Liver (tissue), 9 donors: Measurements from ENCODE around the gene RAMAC. TPM values are rescaled to one million over a fixed set of nuclear protein-coding genes. Genes with fewer than 3 reads are reported as not detected.

ENCODE experiments used
- DNase-seq: peaks from one replicate; pipeline ENCODE4 v3.0.0-alpha.2; 2017; ENCODE audit warnings: low spot score
- H3K27ac ChIP-seq, 2 donors: one replicate each; pipeline ENCODE4 v1.7.0; 2013; ENCODE audit warnings: inconsistent platforms in 2 of 2, low read length in 2 of 2, control low read depth in 1 of 2, low read depth in 1 of 2, mild to moderate bottlenecking in 1 of 2
- H3K27me3 ChIP-seq, 4 donors: one replicate each; pipeline versions ENCODE4 v1.6.1 to v1.7.0; 2013; ENCODE audit warnings: low read length in 3 of 4, inconsistent platforms in 1 of 4, mild to moderate bottlenecking in 1 of 4, moderate library complexity in 1 of 4; ENCODE audit not compliant: control insufficient read depth in 4 of 4, insufficient read depth in 4 of 4
- H3K36me3 ChIP-seq, 4 donors: one replicate each; pipeline versions ENCODE4 v1.6.1 to v1.7.0; 2013; ENCODE audit warnings: low read length in 3 of 4, mild to moderate bottlenecking in 3 of 4, low read depth in 1 of 4, moderate library complexity in 1 of 4; ENCODE audit not compliant: control insufficient read depth in 4 of 4, insufficient read depth in 3 of 4
- H3K4me1 ChIP-seq, 4 donors: one replicate each; pipeline versions ENCODE4 v1.6.1 to v1.7.0; 2013; ENCODE audit warnings: low read length in 3 of 4, mild to moderate bottlenecking in 3 of 4, moderate library complexity in 1 of 4; ENCODE audit not compliant: control insufficient read depth in 4 of 4, insufficient read depth in 4 of 4
- H3K4me3 ChIP-seq, 3 donors: one replicate each; pipeline versions ENCODE4 v1.6.1 to v1.7.0; 2013; ENCODE audit warnings: low read length in 3 of 3, control low read depth in 1 of 3, low read depth in 1 of 3, mild to moderate bottlenecking in 1 of 3
- H3K9ac ChIP-seq, 2 donors: one replicate each; pipeline ENCODE4 v1.7.0; 2013; ENCODE audit warnings: low read length in 2 of 2, mild to moderate bottlenecking in 2 of 2, moderate library complexity in 2 of 2, control low read depth in 1 of 2, low read depth in 1 of 2
- H3K9me3 ChIP-seq, 4 donors: one replicate each; pipeline versions ENCODE4 v1.6.1 to v1.7.0; 2013; ENCODE audit warnings: low read length in 3 of 4; ENCODE audit not compliant: control insufficient read depth in 4 of 4
- CTCF ChIP-seq: fragments of 150-350 bp; IDR thresholded peaks from 2 replicates; pipeline ENCODE4 v1.5.1; 2017; ENCODE audit warnings: improper control_type of control experiment, low read depth, low read length; ENCODE audit not compliant: missing input control
- EGR1 ChIP-seq, 2 donors: IDR thresholded peaks; 2 replicates each; pipeline ENCODE4 v1.6.1; 2016 to 2018; ENCODE audit warnings: antibody characterized with exemption in 2 of 2, low read depth in 2 of 2
- FOXA1 ChIP-seq: IDR thresholded peaks from 2 replicates; pipeline ENCODE4 v1.6.1; 2016; ENCODE audit warnings: antibody characterized with exemption
- FOXA2 ChIP-seq: IDR thresholded peaks from 2 replicates; pipeline ENCODE4 v1.6.1; 2016; ENCODE audit warnings: antibody characterized with exemption
- GABPA ChIP-seq, 2 donors: IDR thresholded peaks in 1 of 2; conservative IDR thresholded peaks in 1 of 2; 2 replicates each; pipeline ENCODE4 v1.6.1; 2016; ENCODE audit warnings: antibody characterized with exemption in 2 of 2, mild to moderate bottlenecking in 1 of 2, moderate library complexity in 1 of 2
- HNF4A ChIP-seq, 2 donors: conservative IDR thresholded peaks; 2 replicates each; pipeline ENCODE4 v1.6.1; 2016; ENCODE audit warnings: antibody characterized with exemption in 2 of 2, mild to moderate bottlenecking in 2 of 2
- HNF4G ChIP-seq: IDR thresholded peaks from 2 replicates; pipeline ENCODE4 v1.6.1; 2016; ENCODE audit warnings: antibody characterized with exemption
- JUND ChIP-seq, 2 donors: IDR thresholded peaks; 2 replicates each; pipeline ENCODE4 v1.6.1; 2016; ENCODE audit warnings: antibody characterized with exemption in 2 of 2
- MAX ChIP-seq: IDR thresholded peaks from 2 replicates; pipeline ENCODE4 v1.6.1; 2016; ENCODE audit warnings: antibody characterized with exemption
- NR2F2 ChIP-seq: IDR thresholded peaks from 2 replicates; pipeline ENCODE4 v1.6.1; 2016; ENCODE audit warnings: antibody characterized with exemption
- REST ChIP-seq: IDR thresholded peaks from 2 replicates; pipeline ENCODE4 v1.6.1; 2016; ENCODE audit warnings: antibody characterized with exemption, mild to moderate bottlenecking
- RXRA ChIP-seq, 2 donors: IDR thresholded peaks; 2 replicates each; pipeline ENCODE4 v1.6.1; 2017 to 2018; ENCODE audit warnings: antibody characterized with exemption in 2 of 2, mild to moderate bottlenecking in 1 of 2
- SP1 ChIP-seq: IDR thresholded peaks from 2 replicates; pipeline ENCODE4 v1.6.1; 2018; ENCODE audit warnings: antibody characterized with exemption, mild to moderate bottlenecking
- TAF1 ChIP-seq: conservative IDR thresholded peaks from 2 replicates; pipeline ENCODE4 v1.6.1; 2016; ENCODE audit warnings: antibody characterized with exemption, mild to moderate bottlenecking
- YY1 ChIP-seq: IDR thresholded peaks from 2 replicates; pipeline ENCODE4 v1.6.1; 2016; ENCODE audit warnings: antibody characterized with exemption, mild to moderate bottlenecking
- WGBS: extraction: QIAGEN DNeasy Blood & Tissue Kit; methylation state at CpG from one replicate; pipeline ENCODE4 v1.1.7; 2013; 5-methylcytosine and 5-hydroxymethylcytosine counted together
- polyA plus RNA-seq, 2 donors: library from polyadenylated mRNA; stranded (reverse) in 1 of 2; unstranded in 1 of 2; fragments of 200-250 nt in 1 of 2; fragments of >200 nt in 1 of 2; fragmentation: Nextera tagmentation in 1 of 2; extraction: Ambion mirVana in 1 of 2; gene quantifications; one replicate each; pipeline versions ENCODE4 v1.2.1 to v1.2.3, GENCODE V29; 2013 to 2015
- total RNA-seq, 2 donors: library from RNA; depleted of rRNA; stranded (reverse); fragments of >200 nt; gene quantifications; one replicate each; pipeline ENCODE4 v1.2.3, GENCODE V29; 2014
- TF ChIP-seq, protein P1 (sequence below): IDR thresholded peaks from 2 replicates; pipeline ENCODE4 v1.6.1; 2016; ENCODE audit warnings: antibody characterized with exemption
- TF ChIP-seq, protein P2 (sequence below): IDR thresholded peaks from 2 replicates; pipeline ENCODE4 v1.6.1; 2016; ENCODE audit warnings: antibody characterized with exemption
- donor health status: healthy.
- donor health status: healthy.
- donor health status: healthy.
- donor health status: healthy.
- donor health status: healthy.

Gene RAMAC
- total and polyA plus RNA-seq, 4 donors, result 10.0 to 26.1 (median 16.6) TPM

DNA sequence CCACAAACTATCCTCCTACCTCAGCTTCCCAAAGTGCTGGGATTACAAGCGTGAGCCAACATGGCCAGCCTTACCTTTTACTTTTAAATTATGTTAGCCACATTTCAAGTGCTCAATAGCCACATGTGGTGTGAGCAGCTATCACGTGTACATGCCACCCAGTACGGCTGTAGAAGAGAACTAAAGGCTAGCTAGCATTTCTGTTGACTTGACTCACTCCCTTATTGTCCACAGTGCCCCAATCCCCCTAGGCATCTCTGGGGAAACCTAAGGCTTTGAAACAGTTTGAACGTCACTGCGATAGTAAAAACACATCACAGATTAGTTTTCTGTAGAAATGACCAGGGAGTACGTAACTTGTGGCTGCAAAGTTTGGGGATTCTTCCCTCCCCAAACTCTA is 13.4 kb downstream of the RAMAC start:
- no peaks in the 10 kb centered on the region for H3K9me3 ChIP-seq
- no peaks in the 10 kb centered on the region for H3K27me3 ChIP-seq
- H3K27ac ChIP-seq, result no peak overlapping the region
- peaks cover 0 to 7% (median 5%) of the 10 kb centered on the region in 4 donors for H3K4me1 ChIP-seq
- H3K4me3 ChIP-seq, result no peak overlapping the region
- H3K9ac ChIP-seq, result no peak overlapping the region
- no peak for DNase-seq
- no peak for TF ChIP-seq RXRA (IDR thresholded peaks at IDR 0.05)
- no peak for TF ChIP-seq FOXA2
- no peak for TF ChIP-seq JUND (IDR thresholded peaks at IDR 0.05)
- no peak for TF ChIP-seq CTCF
- TF ChIP-seq SP1, result no peak
- TF ChIP-seq, protein P1, sequence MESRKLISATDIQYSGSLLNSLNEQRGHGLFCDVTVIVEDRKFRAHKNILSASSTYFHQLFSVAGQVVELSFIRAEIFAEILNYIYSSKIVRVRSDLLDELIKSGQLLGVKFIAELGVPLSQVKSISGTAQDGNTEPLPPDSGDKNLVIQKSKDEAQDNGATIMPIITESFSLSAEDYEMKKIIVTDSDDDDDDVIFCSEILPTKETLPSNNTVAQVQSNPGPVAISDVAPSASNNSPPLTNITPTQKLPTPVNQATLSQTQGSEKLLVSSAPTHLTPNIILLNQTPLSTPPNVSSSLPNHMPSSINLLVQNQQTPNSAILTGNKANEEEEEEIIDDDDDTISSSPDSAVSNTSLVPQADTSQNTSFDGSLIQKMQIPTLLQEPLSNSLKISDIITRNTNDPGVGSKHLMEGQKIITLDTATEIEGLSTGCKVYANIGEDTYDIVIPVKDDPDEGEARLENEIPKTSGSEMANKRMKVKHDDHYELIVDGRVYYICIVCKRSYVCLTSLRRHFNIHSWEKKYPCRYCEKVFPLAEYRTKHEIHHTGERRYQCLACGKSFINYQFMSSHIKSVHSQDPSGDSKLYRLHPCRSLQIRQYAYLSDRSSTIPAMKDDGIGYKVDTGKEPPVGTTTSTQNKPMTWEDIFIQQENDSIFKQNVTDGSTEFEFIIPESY, result no peak
- no peak for TF ChIP-seq YY1
- TF ChIP-seq, protein P2, sequence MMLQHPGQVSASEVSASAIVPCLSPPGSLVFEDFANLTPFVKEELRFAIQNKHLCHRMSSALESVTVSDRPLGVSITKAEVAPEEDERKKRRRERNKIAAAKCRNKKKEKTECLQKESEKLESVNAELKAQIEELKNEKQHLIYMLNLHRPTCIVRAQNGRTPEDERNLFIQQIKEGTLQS, result no peak
- TF ChIP-seq FOXA1, result no peak
- TF ChIP-seq TAF1, result no peak
- no peak for TF ChIP-seq EGR1 (IDR thresholded peaks at IDR 0.05; ENCODE audit: low read depth in 2 of 2)
- no peak for TF ChIP-seq NR2F2
- no peak for TF ChIP-seq HNF4A (conservative IDR thresholded peaks at IDR 0.05)
- TF ChIP-seq MAX, result no peak
- no peak for TF ChIP-seq HNF4G
- TF ChIP-seq REST, result no peak
- TF ChIP-seq GABPA (IDR thresholded peaks at IDR 0.05 in 1 of 2, conservative IDR thresholded peaks at IDR 0.05 in 1 of 2), result no peak
- H3K36me3 ChIP-seq, result peaks cover 0 to 2% (median under 1%) of the 10 kb centered on the region in 4 donors
- WGBS, result 91% methylated on average over 6 of the region's 6 CpGs
